SW480 (cell line): ENCODE results near the gene PPFIBP1.
"Not testable (repeated sequence)": the region's sequence is repeated elsewhere in the genome, so short reads cannot be mapped to it uniquely, and the experiment has no call there.

ENCODE experiments used
- DNase-seq: peaks from one replicate; pipeline ENCODE4 v3.0.0-alpha.2; 2016; ENCODE audit warnings: low spot score

Gene PPFIBP1

GRCh38 chr12:27591698-27592097 lies 67.7 kb downstream of the PPFIBP1 start:
- DNase-seq: not testable (repeated sequence)

DNA sequence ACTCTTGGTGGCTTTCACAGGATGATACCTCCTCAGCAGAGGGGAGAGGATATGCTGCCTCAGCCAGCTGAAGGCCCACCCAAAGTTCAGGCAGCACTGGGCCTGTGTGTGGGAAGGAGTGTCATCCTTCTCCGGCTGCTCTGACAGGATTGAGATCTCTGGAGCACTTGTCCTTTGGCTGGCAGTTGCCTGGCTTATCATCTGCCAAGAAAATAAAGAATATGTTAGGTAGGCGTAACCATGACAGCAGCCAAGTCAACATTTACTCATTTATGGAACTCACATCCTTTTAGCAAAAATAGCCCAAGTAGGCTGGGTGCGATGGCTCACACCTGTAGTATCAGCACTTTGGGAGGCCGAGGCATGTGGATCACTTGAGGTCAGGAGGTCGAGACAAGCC lies 68.5 kb downstream of the PPFIBP1 start:
- DNase-seq: no peak

- no peak for DNase-seq
These were observed 69.3 kb downstream of the PPFIBP1 start for GRCh38 chr12:27593266-27593665.

DNA sequence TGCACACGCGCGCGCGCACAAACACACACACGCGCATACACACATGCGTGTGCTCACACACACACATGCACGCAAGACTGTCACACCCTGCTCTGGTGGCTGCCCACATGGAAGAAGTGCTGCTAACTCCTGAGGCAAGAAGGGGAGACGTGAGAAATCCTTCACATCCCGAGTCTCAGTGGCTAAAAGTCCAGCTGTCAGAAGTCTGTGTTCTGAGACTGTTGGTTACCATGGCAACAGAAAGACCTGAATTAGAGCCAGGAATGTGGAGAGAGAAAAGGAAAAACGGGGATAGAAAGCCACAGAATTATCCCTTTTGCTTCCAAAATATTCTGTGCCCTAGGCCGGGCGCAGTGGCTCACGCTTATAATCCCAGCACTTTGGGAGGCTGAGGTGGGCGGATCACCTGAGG lies 71.2 kb downstream of the PPFIBP1 start:
- no peak for DNase-seq

GRCh38 chr12:27598866-27599265 lies 74.9 kb downstream of the PPFIBP1 start:
- not testable (repeated sequence) for DNase-seq

GRCh38 chr12:27601056-27601828 lies 77.2 kb downstream of the PPFIBP1 start:
- DNase-seq: not testable (repeated sequence)

DNA sequence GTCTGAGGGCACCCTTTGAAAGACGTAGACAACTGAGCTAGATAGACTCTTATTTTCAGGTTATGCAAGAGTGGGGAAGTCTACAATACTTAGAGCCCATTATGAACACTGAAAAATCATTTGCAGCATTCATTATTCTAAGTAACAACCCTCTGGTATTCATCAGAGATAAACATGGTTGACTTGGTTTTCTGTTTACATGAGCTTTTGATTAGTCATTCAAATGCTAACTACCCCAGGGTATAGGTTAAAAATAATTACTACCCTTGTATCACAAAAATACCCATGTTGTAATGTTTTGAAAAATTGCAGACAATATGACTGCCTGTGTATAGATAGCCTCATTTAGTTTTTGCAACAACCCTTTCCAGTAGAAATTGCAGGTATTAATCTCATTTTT lies 78.5 kb downstream of the PPFIBP1 start:
- no peak for DNase-seq

- DNase-seq: no peak
These were observed 80.4 kb downstream of the PPFIBP1 start for GRCh38 chr12:27604431-27604830.

- DNase-seq: no peak
These were observed 83.0 kb downstream of the PPFIBP1 start for GRCh38 chr12:27606986-27607385.

- DNase-seq: no peak
These were observed 83.6 kb downstream of the PPFIBP1 start for GRCh38 chr12:27607591-27607990.

- DNase-seq: no peak
These were observed 84.9 kb downstream of the PPFIBP1 start for GRCh38 chr12:27608890-27609289.

GRCh38 chr12:27610374-27610773 lies 86.4 kb downstream of the PPFIBP1 start:
- DNase-seq: peak; percentile 66

- DNase-seq: peak; percentile 63
These were observed 90.4 kb downstream of the PPFIBP1 start for GRCh38 chr12:27614386-27614785.

DNA sequence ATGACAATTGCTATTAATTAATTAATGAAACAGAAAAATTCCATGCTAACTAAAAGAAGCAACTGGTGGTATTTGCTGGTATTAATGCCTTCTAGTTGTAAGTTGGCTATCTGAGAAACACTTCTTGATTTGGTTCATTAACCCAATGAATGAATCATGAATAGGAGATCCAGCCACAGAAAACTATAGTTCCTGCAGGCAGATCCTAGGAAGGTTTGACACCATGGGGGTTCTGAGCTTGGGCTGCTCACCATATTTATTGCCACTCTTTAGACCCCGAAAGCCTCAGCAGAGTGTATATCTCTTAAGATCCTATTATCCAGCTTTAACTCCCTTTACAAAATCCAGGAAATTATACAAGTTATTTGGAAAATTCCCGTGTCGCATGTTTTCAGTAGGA lies 90.9 kb downstream of the PPFIBP1 start:
- DNase-seq: peak; percentile 71

DNA sequence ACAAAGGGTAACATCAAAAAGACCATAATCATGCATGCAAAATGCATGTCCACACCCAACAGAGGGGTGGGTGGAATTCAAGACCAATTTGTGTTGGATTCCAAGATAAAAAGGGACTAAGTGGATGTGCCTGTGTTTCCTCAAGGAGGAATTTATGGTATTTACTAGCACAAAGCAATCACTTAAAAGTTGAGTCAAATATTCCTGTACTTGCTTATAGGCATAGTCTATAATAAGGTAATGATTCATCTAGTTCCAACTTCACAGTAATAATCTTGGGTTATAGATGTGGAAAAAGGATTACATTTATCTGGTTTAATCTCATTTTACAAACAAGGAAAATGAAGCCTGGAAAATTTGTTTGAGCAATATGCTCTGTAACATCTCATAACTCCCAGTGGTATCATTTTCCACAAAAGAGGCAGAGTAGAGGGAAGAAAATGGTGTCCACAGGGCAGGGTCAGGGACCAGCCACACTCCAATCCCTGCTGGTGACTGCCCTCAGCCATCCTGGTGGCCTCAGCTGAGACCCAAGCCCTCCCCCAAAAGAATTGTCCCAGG lies 91.4 kb downstream of the PPFIBP1 start:
- DNase-seq: peak; percentile 86

- peak; percentile 44 for DNase-seq
These were observed 92.5 kb downstream of the PPFIBP1 start for GRCh38 chr12:27616356-27617142.

GRCh38 chr12:27618836-27619235 lies 94.8 kb downstream of the PPFIBP1 start:
- peak; percentile 64 for DNase-seq

- DNase-seq: peak; percentile 97
These were observed 95.3 kb downstream of the PPFIBP1 start for GRCh38 chr12:27619308-27619707.

DNA sequence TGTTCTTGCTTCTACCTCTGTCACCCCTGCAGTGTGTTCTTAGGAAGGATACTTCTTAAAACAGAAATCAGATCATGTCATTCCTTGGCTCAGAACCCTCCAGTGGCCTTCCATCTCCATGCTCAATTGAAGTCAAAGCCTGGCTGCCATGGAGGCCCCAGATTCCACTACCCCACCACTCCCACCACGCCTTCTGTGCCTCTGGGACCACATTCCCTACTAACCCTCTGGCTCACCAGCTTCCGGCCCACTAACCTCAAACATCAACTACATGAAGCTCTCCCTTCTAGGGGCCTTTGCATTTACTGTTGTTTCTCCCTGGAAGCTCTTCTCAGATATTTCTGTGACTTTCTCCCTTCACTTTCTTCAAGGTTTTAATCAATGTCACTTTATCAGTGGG lies 96.1 kb downstream of the PPFIBP1 start:
- DNase-seq: peak; percentile 84

GRCh38 chr12:27622436-27623195 lies 98.6 kb downstream of the PPFIBP1 start:
- peak; percentile 79 for DNase-seq

DNA sequence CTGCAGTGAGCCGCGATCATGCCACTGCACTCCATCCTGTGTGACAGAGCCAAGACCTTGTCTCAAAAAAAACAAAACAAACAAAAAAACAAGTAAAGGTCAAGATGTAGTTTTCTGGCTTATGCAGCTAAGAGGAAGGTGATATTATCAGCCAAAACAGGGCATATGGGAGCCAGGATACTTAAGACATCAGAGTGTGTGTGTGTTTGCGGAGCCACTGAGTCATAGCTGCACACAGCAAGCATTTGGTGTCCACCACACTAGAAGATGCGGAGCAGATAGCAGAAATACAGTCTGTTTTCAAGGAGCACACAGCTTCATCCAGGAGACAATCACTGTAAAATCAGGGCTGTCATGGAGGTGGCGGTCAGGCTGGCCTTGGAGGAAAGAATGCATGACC lies 99.6 kb downstream of the PPFIBP1 start:
- DNase-seq: no peak

DNA sequence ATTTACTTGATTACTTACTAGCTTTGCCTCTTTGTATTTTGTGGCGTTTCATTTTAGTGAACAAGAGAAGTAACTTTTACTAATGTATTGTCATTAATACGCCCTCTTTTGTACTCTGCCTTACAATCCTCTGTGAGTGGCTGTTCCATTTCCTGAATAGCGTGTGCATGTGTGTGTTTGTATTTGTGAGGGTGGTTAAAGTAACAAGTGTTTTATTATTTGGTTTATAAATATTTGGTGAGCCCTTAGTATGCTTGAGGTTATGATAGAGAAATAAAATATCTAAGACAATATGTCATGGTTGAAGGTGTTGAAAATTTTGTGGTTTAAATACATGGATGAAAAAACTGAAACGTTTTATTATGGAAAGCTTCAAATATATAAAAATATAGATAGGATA lies 100.6 kb downstream of the PPFIBP1 start:
- DNase-seq: no peak
